Hepatic stellate cell (primary cell): ENCODE results near the gene PDCL3.

Source experiments
- DNase-seq: peaks from one replicate; pipeline ENCODE4 v3.0.0; 2011; ENCODE audit warnings: low spot score

PDCL3 gene

GRCh38 chr2:100612388-100613000, 49.7 kb downstream of the PDCL3 start:
- no peak for DNase-seq

- no peak for DNase-seq
Measured at GRCh38 chr2:100613719-100614118, 50.9 kb downstream of the PDCL3 start.

- no peak for DNase-seq
Measured at GRCh38 chr2:100614455-100615000, 51.7 kb downstream of the PDCL3 start.

- no peak for DNase-seq
Measured at GRCh38 chr2:100615471-100615870, 52.7 kb downstream of the PDCL3 start.

- DNase-seq = no peak
Measured at GRCh38 chr2:100615886-100616285, 53.1 kb downstream of the PDCL3 start.

GRCh38 chr2:100616841-100617390, 54.1 kb downstream of the PDCL3 start:
- no peak for DNase-seq

- DNase-seq = no peak
Measured at GRCh38 chr2:100619951-100620350, 57.2 kb downstream of the PDCL3 start.

GRCh38 chr2:100620481-100620880, 57.7 kb downstream of the PDCL3 start:
- DNase-seq = no peak

- no peak for DNase-seq
Measured at GRCh38 chr2:100621371-100621951, 58.7 kb downstream of the PDCL3 start.

GRCh38 chr2:100623033-100623715, 60.4 kb downstream of the PDCL3 start:
- no peak for DNase-seq

GRCh38 chr2:100623930-100624329, 61.1 kb downstream of the PDCL3 start:
- no peak for DNase-seq

GRCh38 chr2:100624536-100624935, 61.7 kb downstream of the PDCL3 start:
- no peak for DNase-seq

GRCh38 chr2:100625717-100626116, 62.9 kb downstream of the PDCL3 start:
- DNase-seq = no peak
